ENCODE measurements around the gene TSPAN17.

- TF ChIP-seq CTCF (IDR thresholded peaks at IDR 0.05) (no peak), ZFX (IDR thresholded peaks at IDR 0.05; ENCODE audit: borderline replicate concordance) (no peak)
These were observed 30.8 kb upstream of the TSPAN17 start for GRCh38 chr5:176616511-176616910.
